GM18951 (cell line): Measurements from ENCODE around the gene DPP7.

ENCODE experiments used
- POLR2A ChIP-seq: IDR thresholded peaks from 4 replicates; pipeline ENCODE4 v1.6.1; 2011; ENCODE audit warnings: mild to moderate bottlenecking; ENCODE audit not compliant: insufficient read length, insufficient read depth; ENCODE audit errors: extremely low read depth
- in situ Hi-C: fragments of 300-500 bp; cut with MboI; formaldehyde crosslinking; loops from one replicate; pipeline ENCODE4 v1.12.0; 2022; ENCODE audit warnings: low sequenced_read_pairs, mixed read lengths, inconsistent platforms; ENCODE audit not compliant: unreplicated experiment

The DPP7 gene

DNA sequence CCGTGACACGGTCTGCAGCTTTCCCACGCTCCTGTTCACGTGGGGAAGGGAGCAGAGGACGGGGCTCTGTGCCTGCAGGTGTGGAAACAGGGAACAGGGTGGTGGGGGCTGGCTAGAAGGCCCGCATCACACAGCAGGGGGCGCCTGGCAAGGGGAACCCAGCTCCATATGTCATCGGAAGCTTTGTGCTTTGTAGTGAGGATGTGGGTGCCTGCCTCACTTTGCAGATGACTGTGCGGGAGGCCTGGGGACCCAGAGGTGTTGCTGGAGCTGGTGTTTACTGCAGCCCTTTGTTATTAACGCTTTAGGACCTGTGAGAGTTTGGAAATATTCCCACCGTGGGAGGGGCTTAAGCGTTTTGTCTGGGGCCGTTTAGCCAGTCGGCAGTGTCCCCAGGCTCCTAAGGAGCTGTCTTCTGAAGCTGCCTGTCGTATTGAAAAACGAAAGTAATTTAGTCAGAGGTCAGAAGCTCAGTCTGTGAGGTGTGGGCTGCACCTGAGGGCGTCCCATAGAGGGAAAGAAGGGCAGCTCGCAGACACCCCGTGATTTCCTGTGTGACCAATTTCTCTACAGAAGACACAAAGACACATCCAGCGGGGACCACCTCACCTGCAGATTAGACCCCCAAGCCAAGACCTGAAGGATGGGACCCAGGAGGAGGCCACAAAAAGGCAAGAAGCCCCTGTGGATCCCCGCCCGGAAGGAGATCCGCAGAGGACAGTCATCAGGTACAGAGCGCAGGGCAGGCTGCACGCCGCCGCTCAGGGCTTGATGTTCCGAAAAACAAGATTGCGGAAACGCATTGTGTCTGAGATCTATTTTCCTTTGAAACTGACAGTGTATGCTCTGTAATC lies 18.6 kb downstream of the DPP7 start:
- TF ChIP-seq POLR2A: peak; percentile 33
- in situ Hi-C loops: no loop called here

GRCh38 chr9:137089232-137089947 lies 25.1 kb downstream of the DPP7 start:
- no peak for TF ChIP-seq POLR2A
- in situ Hi-C loops: no loop called here

DNA sequence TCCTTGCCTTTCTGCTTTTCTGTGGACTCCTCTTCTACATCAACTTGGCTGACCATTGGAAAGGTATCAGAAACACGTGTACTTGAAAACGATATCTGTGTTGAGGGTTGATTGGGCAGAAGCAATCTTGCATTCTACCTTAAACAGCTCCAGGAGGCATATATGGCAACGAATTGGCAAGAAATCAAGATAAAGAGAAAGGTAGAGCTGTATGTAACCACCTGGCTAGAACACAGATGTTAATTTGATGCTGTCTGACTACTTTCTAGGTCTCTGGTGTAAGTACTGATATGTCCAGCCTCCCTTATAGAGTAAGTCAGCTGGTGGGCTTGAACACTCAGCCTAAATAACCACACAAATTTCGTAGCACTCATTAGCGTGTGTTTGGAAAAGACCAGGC lies 26.4 kb downstream of the DPP7 start:
- in situ Hi-C loops: no loop called here
- TF ChIP-seq POLR2A: no peak

DNA sequence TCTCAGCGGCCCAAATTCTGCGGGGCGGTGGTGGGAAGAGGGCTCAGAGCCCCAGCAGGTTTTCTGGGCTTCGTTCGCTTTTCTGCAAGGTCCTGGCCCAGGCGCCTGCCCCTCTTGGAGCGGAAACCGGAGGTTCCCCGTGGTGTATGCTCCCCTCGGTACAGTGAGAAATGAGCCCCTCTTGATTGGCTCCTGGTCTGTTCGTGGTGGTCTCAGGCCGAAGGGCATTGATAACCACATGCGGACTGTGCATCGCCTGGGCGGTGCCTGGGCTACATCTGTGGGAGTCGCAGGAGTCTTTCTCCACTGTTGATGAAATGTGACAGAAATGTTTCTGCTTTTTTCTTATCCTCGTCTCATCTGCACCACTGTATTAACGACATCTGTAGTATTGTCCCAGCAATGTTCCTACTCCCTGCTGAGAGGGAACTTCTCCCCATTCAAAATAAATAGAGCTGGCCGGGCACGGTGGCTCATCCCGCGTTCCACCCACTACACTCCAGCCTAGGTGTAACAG lies 27.1 kb downstream of the DPP7 start:
- no peak for TF ChIP-seq POLR2A
- in situ Hi-C loops: no loop called here

GRCh38 chr9:137086531-137087408 lies 27.8 kb downstream of the DPP7 start, which contains the start of gene MAN1B1:
Gene MAN1B1, plus strand, starts transcription at chr9:137086985. Its CDS starts 15 bp downstream, at chr9:137087000.
- peak; percentile 73 for TF ChIP-seq POLR2A
- in situ Hi-C loops: no loop called here

GRCh38 chr9:137085920-137086530 lies 28.5 kb downstream of the DPP7 start:
- TF ChIP-seq POLR2A: no peak

GRCh38 chr9:137084526-137084925 lies 30.0 kb downstream of the DPP7 start:
- in situ Hi-C loops: no loop called here
- TF ChIP-seq POLR2A: no peak

More at GRCh38 chr9:137085920-137086530, 28.5 kb downstream of the DPP7 start:
- in situ Hi-C loops: no loop called here

DNA sequence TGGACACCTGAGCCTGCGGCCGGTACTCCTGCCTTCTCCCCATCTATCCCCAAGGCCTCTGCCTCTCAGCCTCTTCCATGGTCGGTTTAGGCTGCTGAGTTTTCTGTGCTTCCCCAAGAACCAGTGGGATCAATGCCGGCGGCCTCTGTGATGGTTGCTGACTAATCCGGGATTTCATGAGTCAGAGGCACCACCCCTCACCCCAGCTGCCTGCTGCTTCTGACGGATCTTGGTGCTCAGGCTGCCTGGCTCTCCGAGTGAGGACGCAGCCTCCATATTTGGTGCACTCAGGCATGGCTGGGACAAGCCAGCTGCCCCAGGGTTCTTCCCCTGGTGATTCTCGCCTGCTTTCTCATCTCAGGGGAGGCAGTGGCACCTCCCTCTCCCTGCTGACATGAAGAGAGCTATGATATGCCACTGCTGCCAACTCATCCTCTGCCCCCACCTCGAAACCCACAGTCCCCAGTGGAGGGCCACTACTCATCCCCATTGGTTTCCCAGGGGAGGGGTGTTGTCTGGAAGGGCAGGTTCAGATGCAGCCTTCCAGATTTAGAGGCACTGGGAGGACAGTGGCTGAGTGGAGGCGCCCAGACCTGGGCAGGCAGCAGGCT lies 31.0 kb downstream of the DPP7 start:
- in situ Hi-C loops: no loop called here
- no peak for TF ChIP-seq POLR2A

DNA sequence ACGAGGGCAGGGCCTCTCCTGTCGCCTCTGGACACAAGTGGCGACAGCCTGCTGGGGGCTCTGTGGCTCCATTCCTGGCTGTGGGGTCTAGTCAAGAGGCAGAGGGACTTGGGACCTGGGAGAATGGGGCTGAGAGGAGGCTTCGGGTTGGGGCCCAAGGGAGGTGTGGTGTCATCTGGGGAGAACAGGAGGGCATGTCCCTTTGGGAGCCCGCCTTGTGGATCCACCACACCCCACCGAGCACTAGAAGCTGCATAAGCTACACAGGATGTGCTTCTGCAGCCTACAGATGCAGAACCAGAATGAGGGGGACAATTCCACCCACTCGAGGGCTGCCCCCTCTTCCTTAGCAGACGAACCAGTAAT lies 31.6 kb downstream of the DPP7 start:
- no peak for TF ChIP-seq POLR2A
- in situ Hi-C loops: no loop called here

DNA sequence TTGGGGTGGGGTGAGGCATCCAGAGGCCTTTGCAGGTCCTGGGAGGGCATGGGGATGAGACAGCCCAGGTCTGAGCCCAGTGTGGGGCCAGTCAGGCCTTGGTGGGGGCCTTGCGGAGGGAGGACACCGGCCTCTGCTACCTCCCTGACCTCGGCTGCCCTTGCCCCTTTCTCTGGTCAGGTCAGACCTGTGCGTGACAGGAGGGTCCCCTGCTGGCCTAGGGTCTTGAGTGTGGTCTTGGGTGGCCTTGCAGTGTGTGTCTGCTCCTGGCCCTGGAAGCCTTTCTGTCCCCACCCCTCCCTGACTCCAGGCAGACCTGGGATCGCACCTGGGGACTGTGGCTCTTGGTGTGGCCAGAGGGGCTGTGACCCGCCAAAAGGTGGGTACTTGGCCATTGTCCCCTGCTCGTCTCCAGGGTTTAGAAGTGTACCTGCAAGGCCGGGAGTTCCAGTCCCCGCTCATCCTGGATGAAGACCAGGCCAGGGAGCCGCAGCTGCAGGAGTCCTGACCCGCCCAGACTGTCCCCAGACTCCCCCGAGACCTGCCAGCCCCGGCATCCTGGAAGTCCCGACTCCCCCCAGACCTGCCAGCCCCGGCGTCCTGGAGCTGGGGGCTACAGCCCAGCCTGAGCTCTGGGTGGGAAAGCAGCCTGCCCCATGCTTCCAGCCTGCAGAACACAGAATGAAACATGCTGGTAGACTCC lies 32.2 kb downstream of the DPP7 start:
- in situ Hi-C loops: no loop called here
- TF ChIP-seq POLR2A: no peak

- in situ Hi-C loops: no loop called here
- no peak for TF ChIP-seq POLR2A
Measured at GRCh38 chr9:137080260-137081122, 34.0 kb downstream of the DPP7 start.
